Stimulated activated CD4-positive, alpha-beta T cell treated with anti-CD3 and anti-CD28 coated beads, Interleukin-1b, Interleukin-23, amount 100 ng/mL, for 24 hours (primary cell): ENCODE results near the gene SDR42E2.

Experiments used
- DNase-seq, 4 experiments: peaks; one replicate each; pipeline ENCODE4 v3.0.0-alpha.2; 2020; ENCODE audit warnings: low read depth in 4 of 4, low spot score in 1 of 4

SDR42E2 gene

DNA sequence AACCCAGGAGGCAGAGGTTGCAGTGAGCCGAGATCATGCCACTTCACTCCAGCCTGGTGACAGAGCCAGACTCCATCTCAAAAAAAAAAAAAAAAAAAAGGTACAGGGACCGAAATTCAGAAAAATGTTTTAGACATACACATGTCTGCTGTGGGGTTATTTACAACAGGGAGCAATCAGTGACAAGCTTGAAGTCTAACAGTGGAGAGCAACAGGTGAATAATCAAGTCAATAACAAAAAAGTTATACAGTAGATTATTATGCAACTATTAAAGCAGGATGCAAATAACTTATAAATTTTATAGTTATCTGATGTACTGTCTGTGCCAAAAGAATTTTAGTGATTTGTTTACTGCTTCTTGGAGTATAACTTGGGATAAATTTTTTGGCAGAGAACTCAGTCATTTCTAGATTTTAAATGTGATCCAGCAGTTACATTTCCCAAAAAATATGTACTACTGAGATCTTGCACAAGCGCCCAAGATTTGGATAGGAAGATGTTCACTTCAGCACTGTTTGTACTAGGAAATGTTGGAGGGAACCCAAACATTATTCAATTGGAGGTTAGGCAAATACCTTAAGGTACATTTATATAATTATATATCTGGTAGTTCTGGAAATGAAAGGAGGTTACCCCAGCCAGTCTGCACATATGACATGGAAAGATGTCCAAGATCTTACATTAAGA, 77.9 kb downstream of the SDR42E2 start:
- DNase-seq = no peak
